Measurements from ENCODE around the gene ALG10. TPM values are rescaled to one million over a fixed set of nuclear protein-coding genes. Genes with fewer than 3 reads are reported as not detected.

ALG10 gene, protein sequence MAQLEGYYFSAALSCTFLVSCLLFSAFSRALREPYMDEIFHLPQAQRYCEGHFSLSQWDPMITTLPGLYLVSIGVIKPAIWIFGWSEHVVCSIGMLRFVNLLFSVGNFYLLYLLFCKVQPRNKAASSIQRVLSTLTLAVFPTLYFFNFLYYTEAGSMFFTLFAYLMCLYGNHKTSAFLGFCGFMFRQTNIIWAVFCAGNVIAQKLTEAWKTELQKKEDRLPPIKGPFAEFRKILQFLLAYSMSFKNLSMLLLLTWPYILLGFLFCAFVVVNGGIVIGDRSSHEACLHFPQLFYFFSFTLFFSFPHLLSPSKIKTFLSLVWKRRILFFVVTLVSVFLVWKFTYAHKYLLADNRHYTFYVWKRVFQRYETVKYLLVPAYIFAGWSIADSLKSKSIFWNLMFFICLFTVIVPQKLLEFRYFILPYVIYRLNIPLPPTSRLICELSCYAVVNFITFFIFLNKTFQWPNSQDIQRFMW
- 6.3 and 7.2 TPM in 2 replicates for total RNA-seq

DNA sequence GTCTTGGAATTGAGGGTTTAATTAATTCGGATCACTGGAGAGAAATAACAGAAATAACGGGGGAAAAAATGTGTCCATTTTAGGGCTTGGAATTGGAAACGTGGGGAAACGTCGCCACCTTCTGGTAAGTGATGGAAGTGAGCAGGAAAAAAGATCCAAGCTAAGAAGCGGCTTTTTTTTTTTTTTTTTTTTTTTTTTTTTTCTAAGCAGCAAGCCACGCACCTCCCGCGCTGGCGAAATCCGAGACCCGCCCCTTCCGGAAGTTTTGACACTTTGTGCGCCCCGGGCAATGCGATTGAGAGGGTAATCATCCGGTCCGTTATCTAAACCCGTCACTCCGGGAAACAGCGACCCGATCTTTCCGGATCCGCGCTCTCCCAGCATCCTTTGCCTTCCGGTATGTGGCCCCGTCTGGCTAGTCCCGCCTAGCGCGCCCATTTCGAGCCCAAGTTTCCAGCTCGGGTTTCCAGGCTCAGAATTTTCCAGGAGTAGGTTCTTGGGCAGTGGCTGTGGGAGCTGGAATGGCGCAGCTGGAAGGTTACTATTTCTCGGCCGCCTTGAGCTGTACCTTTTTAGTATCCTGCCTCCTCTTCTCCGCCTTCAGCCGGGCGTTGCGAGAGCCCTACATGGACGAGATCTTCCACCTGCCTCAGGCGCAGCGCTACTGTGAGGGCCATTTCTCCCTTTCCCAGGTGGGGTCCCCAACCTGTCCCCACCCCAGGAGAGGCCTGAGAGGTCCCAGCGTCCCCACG, at the start of gene ALG10:
Gene ALG10 (plus strand): TSS at position 418 of the 752 bp plus-strand sequence. CDS start 104 bp downstream, at position 522.

Measured in epithelial cell of alveolus of lung (primary cell).